Duodenal mucosa (tissue), 2 donors: Measurements from ENCODE around the gene CCDC186.

Experiments
- H3K27ac ChIP-seq: one replicate; pipeline ENCODE4 v1.7.0; 2013; ENCODE audit warnings: low read depth, low read length
- H3K27me3 ChIP-seq, 2 donors: one replicate each; pipeline ENCODE4 v1.7.0; 2013; ENCODE audit warnings: low read length in 2 of 2, control low read depth in 1 of 2; ENCODE audit not compliant: insufficient read depth in 2 of 2, control insufficient read depth in 1 of 2
- H3K36me3 ChIP-seq, 2 donors: one replicate each; pipeline ENCODE4 v1.7.0; 2013; ENCODE audit warnings: low read length in 2 of 2, control low read depth in 1 of 2; ENCODE audit not compliant: insufficient read depth in 2 of 2, control insufficient read depth in 1 of 2
- H3K4me1 ChIP-seq, 2 donors: one replicate each; pipeline ENCODE4 v1.7.0; 2013; ENCODE audit warnings: low read length in 2 of 2, control low read depth in 1 of 2; ENCODE audit not compliant: insufficient read depth in 2 of 2, control insufficient read depth in 1 of 2
- H3K4me3 ChIP-seq, 2 donors: one replicate each; pipeline ENCODE4 v1.7.0; 2013; ENCODE audit warnings: low read length in 2 of 2, low read depth in 1 of 2
- H3K9ac ChIP-seq, 2 donors: one replicate each; pipeline ENCODE4 v1.7.0; 2013; ENCODE audit warnings: low read length in 2 of 2, low read depth in 1 of 2
- H3K9me3 ChIP-seq, 2 donors: one replicate each; pipeline ENCODE4 v1.7.0; 2013; ENCODE audit warnings: low read length in 2 of 2, control low read depth in 1 of 2; ENCODE audit not compliant: control insufficient read depth in 1 of 2

CCDC186 gene

GRCh38 chr10:114131094-114131493, 42.9 kb downstream of the CCDC186 start:
- no peak overlapping the region for H3K27ac ChIP-seq
- no peaks in the 10 kb centered on the region for H3K4me1 ChIP-seq
- H3K36me3 ChIP-seq = peaks cover 21 to 78% of the 10 kb centered on the region in 2 donors
- H3K27me3 ChIP-seq = no peaks in the 10 kb centered on the region
- no peak overlapping the region for H3K4me3 ChIP-seq
- no peaks in the 10 kb centered on the region for H3K9me3 ChIP-seq
- no peak overlapping the region for H3K9ac ChIP-seq

- H3K36me3 ChIP-seq = peaks cover 4 to 28% of the 10 kb centered on the region in 2 donors
- no peaks in the 10 kb centered on the region for H3K4me1 ChIP-seq
- H3K4me3 ChIP-seq = no peak overlapping the region
- no peaks in the 10 kb centered on the region for H3K9me3 ChIP-seq
- H3K9ac ChIP-seq = no peak overlapping the region
- no peaks in the 10 kb centered on the region for H3K27me3 ChIP-seq
- H3K27ac ChIP-seq = no peak overlapping the region
These were observed 53.0 kb downstream of the CCDC186 start for GRCh38 chr10:114121031-114121430.

GRCh38 chr10:114118514-114118913, 55.5 kb downstream of the CCDC186 start:
- H3K36me3 ChIP-seq = peaks cover 0 to 11% of the 10 kb centered on the region in 2 donors
- no peak overlapping the region for H3K4me3 ChIP-seq
- H3K9ac ChIP-seq = no peak overlapping the region
- H3K9me3 ChIP-seq = no peaks in the 10 kb centered on the region
- no peak overlapping the region for H3K27ac ChIP-seq
- H3K27me3 ChIP-seq = no peaks in the 10 kb centered on the region
- no peaks in the 10 kb centered on the region for H3K4me1 ChIP-seq

- Histone ChIP-seq H3K9me3 (no peaks in the 10 kb centered on the region), H3K4me1 (no peaks in the 10 kb centered on the region), H3K9ac (no peak overlapping the region), H3K27me3 (no peaks in the 10 kb centered on the region), H3K27ac (no peak overlapping the region), H3K4me3 (no peak overlapping the region), H3K36me3 (peaks cover 0 to 8% of the 10 kb centered on the region in 2 donors)
These were observed 56.3 kb downstream of the CCDC186 start for GRCh38 chr10:114117728-114118127.

GRCh38 chr10:114115661-114116445, 58.1 kb downstream of the CCDC186 start:
- H3K36me3 ChIP-seq = peaks cover 0 to 4% of the 10 kb centered on the region in 2 donors
- no peaks in the 10 kb centered on the region for H3K27me3 ChIP-seq
- no peaks in the 10 kb centered on the region for H3K9me3 ChIP-seq
- H3K27ac ChIP-seq = no peak overlapping the region
- no peak overlapping the region for H3K4me3 ChIP-seq
- H3K9ac ChIP-seq = no peak overlapping the region
- no peaks in the 10 kb centered on the region for H3K4me1 ChIP-seq

GRCh38 chr10:114110174-114110972, 63.6 kb downstream of the CCDC186 start:
- no peaks in the 10 kb centered on the region for H3K27me3 ChIP-seq
- no peak overlapping the region for H3K9ac ChIP-seq
- no peaks in the 10 kb centered on the region for H3K4me1 ChIP-seq
- no peak overlapping the region for H3K4me3 ChIP-seq
- no peak overlapping the region for H3K27ac ChIP-seq
- no peaks in the 10 kb centered on the region for H3K9me3 ChIP-seq
- H3K36me3 ChIP-seq = no peaks in the 10 kb centered on the region

GRCh38 chr10:114103284-114103683, 70.7 kb downstream of the CCDC186 start:
- no peaks in the 10 kb centered on the region for H3K9me3 ChIP-seq
- H3K9ac ChIP-seq = no peak overlapping the region
- no peak overlapping the region for H3K4me3 ChIP-seq
- peaks cover 17 to 18% of the 10 kb centered on the region in 2 donors for H3K4me1 ChIP-seq
- peaks cover 0 to 3% of the 10 kb centered on the region in 2 donors for H3K27me3 ChIP-seq
- H3K36me3 ChIP-seq = no peaks in the 10 kb centered on the region
- no peak overlapping the region for H3K27ac ChIP-seq

GRCh38 chr10:114102256-114102655, 71.7 kb downstream of the CCDC186 start:
- no peak overlapping the region for H3K27ac ChIP-seq
- H3K4me1 ChIP-seq = peaks cover 17 to 18% of the 10 kb centered on the region in 2 donors
- H3K27me3 ChIP-seq = peaks cover 0 to 3% of the 10 kb centered on the region in 2 donors
- no peaks in the 10 kb centered on the region for H3K9me3 ChIP-seq
- no peaks in the 10 kb centered on the region for H3K36me3 ChIP-seq
- no peak overlapping the region for H3K9ac ChIP-seq
- no peak overlapping the region for H3K4me3 ChIP-seq

GRCh38 chr10:114100848-114101741, 72.9 kb downstream of the CCDC186 start:
- H3K4me3 ChIP-seq = peak overlapping the region; percentile 60 to 64
- H3K9ac ChIP-seq = peak overlapping the region; percentile 20 to 33
- no peaks in the 10 kb centered on the region for H3K9me3 ChIP-seq
- H3K27me3 ChIP-seq = peaks cover 0 to 3% of the 10 kb centered on the region in 2 donors
- H3K36me3 ChIP-seq = no peaks in the 10 kb centered on the region
- peaks cover 17 to 18% of the 10 kb centered on the region in 2 donors for H3K4me1 ChIP-seq
- H3K27ac ChIP-seq = no peak overlapping the region
